HepG2 (cell line): ENCODE measurements around the gene MRPL20. TPM values are rescaled to one million over a fixed set of nuclear protein-coding genes. Genes with fewer than 3 reads are reported as not detected.

ENCODE experiments used
- BRD4 ChIP-seq: sonication (generic); formaldehyde crosslinking; IDR thresholded peaks from 2 replicates; pipeline ENCODE4 v1.4.0; 2020; ENCODE audit warnings: missing genetic modification reagents
- FOXM1 ChIP-seq: sonication (generic); formaldehyde crosslinking; IDR thresholded peaks from 2 replicates; pipeline ENCODE4 v1.5.0; 2020; ENCODE audit warnings: missing genetic modification reagents
- HMG20B ChIP-seq: conservative IDR thresholded peaks from 2 replicates; pipeline ENCODE4 v1.6.1; 2016; ENCODE audit warnings: missing genetic modification reagents, missing compliant biosample characterization
- MIER2 ChIP-seq: IDR thresholded peaks from 2 replicates; pipeline ENCODE4 v1.6.1; 2016; ENCODE audit warnings: missing biosample characterization, missing genetic modification reagents
- RARA ChIP-seq: IDR thresholded peaks from 2 replicates; pipeline ENCODE4 v1.6.1; 2016; ENCODE audit warnings: missing genetic modification reagents, missing compliant biosample characterization
- SPEN ChIP-seq: sonication (generic); formaldehyde crosslinking; IDR thresholded peaks from 2 replicates; pipeline ENCODE4 v1.5.1; 2020; ENCODE audit warnings: low read depth, mild to moderate bottlenecking, missing genetic modification reagents
- ZC3H13 ChIP-seq: sonication (generic); formaldehyde crosslinking; IDR thresholded peaks from 2 replicates; pipeline ENCODE4 v1.8.1; 2023; ENCODE audit warnings: mild to moderate bottlenecking, missing genetic modification reagents, moderate library complexity
- ZNF329 ChIP-seq: sonication (generic); formaldehyde crosslinking; IDR thresholded peaks from 2 replicates; pipeline ENCODE4 v1.9.0; 2021; ENCODE audit warnings: low read depth, mild to moderate bottlenecking, missing genetic modification reagents
- ZNF652 ChIP-seq: IDR thresholded peaks from 2 replicates; pipeline ENCODE4 v1.6.1; 2016; ENCODE audit warnings: low read depth, borderline replicate concordance
- ZSCAN21 ChIP-seq: sonication (generic); formaldehyde crosslinking; IDR thresholded peaks from 2 replicates; pipeline ENCODE4 v1.8.0; 2022; ENCODE audit warnings: mild to moderate bottlenecking, missing genetic modification reagents, moderate library complexity, borderline replicate concordance
- polyA plus RNA-seq, 8 experiments: library from polyadenylated mRNA; depleted of rRNA in 3 of 8; stranded (reverse) in 7 of 8; unstranded in 1 of 8; fragments of >200 nt; fragmentation: Illumina TruSeq in 4 of 8; extraction: Trizol in 4 of 8; gene quantifications; 2 replicates each; pipeline versions ENCODE4 v1.2.1 to v1.2.3, GENCODE V29; 2011 to 2016; ENCODE audit warnings: low read depth in 4 of 8, missing spikeins in 1 of 8, mixed read lengths in 1 of 8; ENCODE audit not compliant: insufficient read depth in 1 of 8
- total RNA-seq, 5 experiments: library from RNA; depleted of rRNA; stranded (reverse); fragments of >200 nt; fragmentation: Illumina TruSeq; extraction: Trizol; gene quantifications; 2 replicates each; pipeline ENCODE4 v1.2.3, GENCODE V29; 2016; ENCODE audit warnings: low read depth in 1 of 5
- TF ChIP-seq, protein P1 (sequence below): sonication (generic); formaldehyde crosslinking; IDR thresholded peaks from 2 replicates; pipeline ENCODE4 v1.4.0; 2020; ENCODE audit warnings: missing genetic modification reagents, borderline replicate concordance
- TF ChIP-seq, protein P2 (sequence below): sonication (generic); formaldehyde crosslinking; IDR thresholded peaks from 2 replicates; pipeline ENCODE4 v1.5.1; 2020; ENCODE audit warnings: mild to moderate bottlenecking, missing genetic modification reagents
- TF ChIP-seq, protein P3 (sequence below): sonication (generic); formaldehyde crosslinking; IDR thresholded peaks from 2 replicates; pipeline ENCODE4 v1.4.0; 2020; ENCODE audit warnings: missing genetic modification reagents, mild to moderate bottlenecking, borderline replicate concordance
- TF ChIP-seq, protein P4 (sequence below): sonication (generic); formaldehyde crosslinking; IDR thresholded peaks from 2 replicates; pipeline ENCODE4 v1.4.0; 2020; ENCODE audit warnings: missing genetic modification reagents, borderline replicate concordance

MRPL20 gene
- total and polyA plus RNA-seq, 2 of the 13 experiments (the other 11 are each of a cell fraction or from before 2014, with no cell fraction given): 59.2 to 127 TPM

DNA sequence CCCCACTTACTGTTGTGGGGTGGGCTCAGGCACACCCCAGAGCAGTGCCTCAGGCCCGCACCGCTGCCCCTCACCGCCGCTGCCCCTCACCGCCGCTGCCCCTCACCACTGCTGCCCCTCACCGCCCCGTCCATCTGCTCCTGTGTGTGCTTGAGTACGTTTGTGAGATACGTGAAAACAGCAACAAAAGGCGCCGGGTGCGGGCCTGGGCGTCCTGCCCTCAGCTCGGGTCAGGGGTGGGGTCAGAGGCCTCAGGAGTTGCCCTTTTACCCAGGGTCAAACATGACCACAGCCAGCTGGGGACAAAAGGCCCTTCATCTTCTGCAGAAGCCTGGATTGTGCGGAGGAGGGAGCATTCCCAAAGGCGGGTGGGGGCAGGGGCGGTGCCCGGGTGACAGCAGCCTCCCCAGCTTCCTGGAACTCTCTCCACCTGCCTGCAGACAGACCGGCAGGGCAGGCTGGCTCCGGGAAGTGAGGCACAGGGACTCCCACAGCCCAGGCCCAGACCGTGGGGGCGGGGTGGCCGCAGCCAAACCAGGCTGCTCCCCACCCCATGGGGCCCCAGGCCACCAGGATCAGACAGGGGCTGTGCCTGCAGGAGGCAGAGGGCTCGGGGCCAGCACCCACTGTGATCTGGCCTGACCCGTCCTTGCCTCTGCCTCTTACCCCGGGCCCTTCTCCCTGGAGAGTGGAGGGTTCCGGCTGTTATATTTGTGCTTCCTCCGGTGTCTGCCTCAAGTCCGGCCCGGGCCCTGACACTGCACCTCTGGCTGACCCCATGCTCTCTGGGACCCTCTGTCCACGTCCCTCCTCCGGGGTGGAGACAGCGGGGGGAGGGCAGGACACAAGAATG lies 26.1 kb upstream of the MRPL20 start (continued):
- TF ChIP-seq, protein P1, sequence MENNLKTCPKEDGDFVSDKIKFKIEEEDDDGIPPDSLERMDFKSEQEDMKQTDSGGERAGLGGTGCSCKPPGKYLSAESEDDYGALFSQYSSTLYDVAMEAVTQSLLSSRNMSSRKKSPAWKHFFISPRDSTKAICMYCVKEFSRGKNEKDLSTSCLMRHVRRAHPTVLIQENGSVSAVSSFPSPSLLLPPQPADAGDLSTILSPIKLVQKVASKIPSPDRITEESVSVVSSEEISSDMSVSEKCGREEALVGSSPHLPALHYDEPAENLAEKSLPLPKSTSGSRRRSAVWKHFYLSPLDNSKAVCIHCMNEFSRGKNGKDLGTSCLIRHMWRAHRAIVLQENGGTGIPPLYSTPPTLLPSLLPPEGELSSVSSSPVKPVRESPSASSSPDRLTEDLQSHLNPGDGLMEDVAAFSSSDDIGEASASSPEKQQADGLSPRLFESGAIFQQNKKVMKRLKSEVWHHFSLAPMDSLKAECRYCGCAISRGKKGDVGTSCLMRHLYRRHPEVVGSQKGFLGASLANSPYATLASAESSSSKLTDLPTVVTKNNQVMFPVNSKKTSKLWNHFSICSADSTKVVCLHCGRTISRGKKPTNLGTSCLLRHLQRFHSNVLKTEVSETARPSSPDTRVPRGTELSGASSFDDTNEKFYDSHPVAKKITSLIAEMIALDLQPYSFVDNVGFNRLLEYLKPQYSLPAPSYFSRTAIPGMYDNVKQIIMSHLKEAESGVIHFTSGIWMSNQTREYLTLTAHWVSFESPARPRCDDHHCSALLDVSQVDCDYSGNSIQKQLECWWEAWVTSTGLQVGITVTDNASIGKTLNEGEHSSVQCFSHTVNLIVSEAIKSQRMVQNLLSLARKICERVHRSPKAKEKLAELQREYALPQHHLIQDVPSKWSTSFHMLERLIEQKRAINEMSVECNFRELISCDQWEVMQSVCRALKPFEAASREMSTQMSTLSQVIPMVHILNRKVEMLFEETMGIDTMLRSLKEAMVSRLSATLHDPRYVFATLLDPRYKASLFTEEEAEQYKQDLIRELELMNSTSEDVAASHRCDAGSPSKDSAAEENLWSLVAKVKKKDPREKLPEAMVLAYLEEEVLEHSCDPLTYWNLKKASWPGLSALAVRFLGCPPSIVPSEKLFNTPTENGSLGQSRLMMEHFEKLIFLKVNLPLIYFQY (CRISPR knock-in tag): peak; percentile 11; the same call in 1 of the 2 replicates
- peak; percentile 47; the same call in 1 of the 2 replicates for TF ChIP-seq BRD4 (CRISPR knock-in tag)
- TF ChIP-seq FOXM1 (CRISPR knock-in tag): no peak
- TF ChIP-seq, protein P2, sequence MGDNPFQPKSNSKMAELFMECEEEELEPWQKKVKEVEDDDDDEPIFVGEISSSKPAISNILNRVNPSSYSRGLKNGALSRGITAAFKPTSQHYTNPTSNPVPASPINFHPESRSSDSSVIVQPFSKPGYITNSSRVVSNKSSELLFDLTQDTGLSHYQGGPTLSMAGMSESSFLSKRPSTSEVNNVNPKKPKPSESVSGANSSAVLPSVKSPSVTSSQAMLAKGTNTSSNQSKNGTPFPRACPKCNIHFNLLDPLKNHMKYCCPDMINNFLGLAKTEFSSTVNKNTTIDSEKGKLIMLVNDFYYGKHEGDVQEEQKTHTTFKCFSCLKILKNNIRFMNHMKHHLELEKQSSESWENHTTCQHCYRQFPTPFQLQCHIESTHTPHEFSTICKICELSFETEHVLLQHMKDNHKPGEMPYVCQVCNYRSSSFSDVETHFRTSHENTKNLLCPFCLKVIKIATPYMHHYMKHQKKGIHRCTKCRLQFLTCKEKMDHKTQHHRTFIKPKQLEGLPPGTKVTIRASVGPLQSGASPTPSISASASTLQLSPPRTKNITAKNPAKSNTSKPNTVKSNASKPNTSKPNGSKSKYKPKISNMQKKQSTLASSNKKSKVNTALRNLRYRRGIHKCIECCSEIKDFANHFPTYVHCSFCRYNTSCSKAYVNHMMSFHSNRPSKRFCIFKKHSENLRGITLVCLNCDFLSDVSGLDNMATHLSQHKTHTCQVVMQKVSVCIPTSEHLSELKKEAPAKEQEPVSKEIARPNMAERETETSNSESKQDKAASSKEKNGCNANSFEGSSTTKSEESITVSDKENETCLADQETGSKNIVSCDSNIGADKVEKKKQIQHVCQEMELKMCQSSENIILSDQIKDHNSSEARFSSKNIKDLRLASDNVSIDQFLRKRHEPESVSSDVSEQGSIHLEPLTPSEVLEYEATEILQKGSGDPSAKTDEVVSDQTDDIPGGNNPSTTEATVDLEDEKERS (CRISPR knock-in tag): no peak
- TF ChIP-seq, protein P3, sequence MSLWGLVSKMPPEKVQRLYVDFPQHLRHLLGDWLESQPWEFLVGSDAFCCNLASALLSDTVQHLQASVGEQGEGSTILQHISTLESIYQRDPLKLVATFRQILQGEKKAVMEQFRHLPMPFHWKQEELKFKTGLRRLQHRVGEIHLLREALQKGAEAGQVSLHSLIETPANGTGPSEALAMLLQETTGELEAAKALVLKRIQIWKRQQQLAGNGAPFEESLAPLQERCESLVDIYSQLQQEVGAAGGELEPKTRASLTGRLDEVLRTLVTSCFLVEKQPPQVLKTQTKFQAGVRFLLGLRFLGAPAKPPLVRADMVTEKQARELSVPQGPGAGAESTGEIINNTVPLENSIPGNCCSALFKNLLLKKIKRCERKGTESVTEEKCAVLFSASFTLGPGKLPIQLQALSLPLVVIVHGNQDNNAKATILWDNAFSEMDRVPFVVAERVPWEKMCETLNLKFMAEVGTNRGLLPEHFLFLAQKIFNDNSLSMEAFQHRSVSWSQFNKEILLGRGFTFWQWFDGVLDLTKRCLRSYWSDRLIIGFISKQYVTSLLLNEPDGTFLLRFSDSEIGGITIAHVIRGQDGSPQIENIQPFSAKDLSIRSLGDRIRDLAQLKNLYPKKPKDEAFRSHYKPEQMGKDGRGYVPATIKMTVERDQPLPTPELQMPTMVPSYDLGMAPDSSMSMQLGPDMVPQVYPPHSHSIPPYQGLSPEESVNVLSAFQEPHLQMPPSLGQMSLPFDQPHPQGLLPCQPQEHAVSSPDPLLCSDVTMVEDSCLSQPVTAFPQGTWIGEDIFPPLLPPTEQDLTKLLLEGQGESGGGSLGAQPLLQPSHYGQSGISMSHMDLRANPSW: 0 out of 2 replicates have a peak, but pooled peaks have one; percentile 83
- TF ChIP-seq ZNF329 (CRISPR knock-in tag): no peak
- TF ChIP-seq MIER2: peak; percentile 31; the same call in 1 of the 2 replicates
- peak; percentile 84; the same call in 1 of the 2 replicates for TF ChIP-seq HMG20B (CRISPR knock-in tag)
- peak; percentile 23; the same call in 1 of the 2 replicates for TF ChIP-seq ZSCAN21 (CRISPR knock-in tag)
- peak; percentile 69 for TF ChIP-seq SPEN (CRISPR knock-in tag)
- TF ChIP-seq ZNF652 (CRISPR knock-in tag): no peak
- TF ChIP-seq, protein P4, sequence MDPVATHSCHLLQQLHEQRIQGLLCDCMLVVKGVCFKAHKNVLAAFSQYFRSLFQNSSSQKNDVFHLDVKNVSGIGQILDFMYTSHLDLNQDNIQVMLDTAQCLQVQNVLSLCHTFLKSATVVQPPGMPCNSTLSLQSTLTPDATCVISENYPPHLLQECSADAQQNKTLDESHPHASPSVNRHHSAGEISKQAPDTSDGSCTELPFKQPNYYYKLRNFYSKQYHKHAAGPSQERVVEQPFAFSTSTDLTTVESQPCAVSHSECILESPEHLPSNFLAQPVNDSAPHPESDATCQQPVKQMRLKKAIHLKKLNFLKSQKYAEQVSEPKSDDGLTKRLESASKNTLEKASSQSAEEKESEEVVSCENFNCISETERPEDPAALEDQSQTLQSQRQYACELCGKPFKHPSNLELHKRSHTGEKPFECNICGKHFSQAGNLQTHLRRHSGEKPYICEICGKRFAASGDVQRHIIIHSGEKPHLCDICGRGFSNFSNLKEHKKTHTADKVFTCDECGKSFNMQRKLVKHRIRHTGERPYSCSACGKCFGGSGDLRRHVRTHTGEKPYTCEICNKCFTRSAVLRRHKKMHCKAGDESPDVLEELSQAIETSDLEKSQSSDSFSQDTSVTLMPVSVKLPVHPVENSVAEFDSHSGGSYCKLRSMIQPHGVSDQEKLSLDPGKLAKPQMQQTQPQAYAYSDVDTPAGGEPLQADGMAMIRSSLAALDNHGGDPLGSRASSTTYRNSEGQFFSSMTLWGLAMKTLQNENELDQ (CRISPR knock-in tag): no peak
- TF ChIP-seq RARA: peak; percentile 97
- peak; percentile 3; the same call in 1 of the 2 replicates for TF ChIP-seq ZC3H13
